Central memory CD8-positive, alpha-beta T cell (primary cell): ENCODE results near the gene SETD3.
"Not testable (repeated sequence)": the region's sequence is repeated elsewhere in the genome, so short reads cannot be mapped to it uniquely, and the experiment has no call there.

ENCODE experiments used
- ATAC-seq: fragments of 150-1000 bp; cut with Tn5 transposase; replicated peaks from 2 replicates; pipeline ENCODE4 v1.10.0; 2022; ENCODE audit warnings: mild to moderate bottlenecking, moderate FRiP score, moderate number of reproducible peaks; ENCODE audit not compliant: poor library complexity, severe bottlenecking; ENCODE audit errors: extremely low read depth
- DNase-seq, 2 donors: peaks; one replicate each; pipeline ENCODE4 v3.0.0; 2021; ENCODE audit warnings: low spot score in 2 of 2
- H3K27ac Mint-ChIP-seq: one replicate; pipeline ENCODE4 v1.8.0; 2022; ENCODE audit warnings: low read depth, mild to moderate bottlenecking, moderate library complexity, mixed read lengths
- H3K27me3 Mint-ChIP-seq: one replicate; pipeline ENCODE4 v1.8.0; 2022; ENCODE audit warnings: mixed read lengths
- H3K36me3 Mint-ChIP-seq: one replicate; pipeline ENCODE4 v1.8.0; 2022; ENCODE audit warnings: mild to moderate bottlenecking, moderate library complexity, mixed read lengths; ENCODE audit not compliant: insufficient read depth
- H3K4me1 Mint-ChIP-seq: one replicate; pipeline ENCODE4 v1.8.0; 2022; ENCODE audit warnings: mixed read lengths
- H3K4me3 Mint-ChIP-seq: one replicate; pipeline ENCODE4 v1.8.0; 2022; ENCODE audit warnings: mild to moderate bottlenecking, moderate library complexity, mixed read lengths
- H3K9me3 Mint-ChIP-seq: one replicate; pipeline ENCODE4 v1.8.0; 2022; ENCODE audit warnings: mixed read lengths

The SETD3 gene

GRCh38 chr14:99348816-99349614, 131.6 kb downstream of the SETD3 start:
- no peak for DNase-seq
- H3K27me3 Mint-ChIP-seq = peaks cover 26% of the 10 kb centered on the region
- no peaks in the 10 kb centered on the region for H3K9me3 Mint-ChIP-seq
- no peak overlapping the region for H3K27ac Mint-ChIP-seq
- ATAC-seq = no peak
- peaks cover 7% of the 10 kb centered on the region for H3K4me1 Mint-ChIP-seq
- no peak overlapping the region for H3K4me3 Mint-ChIP-seq
- peaks cover 2% of the 10 kb centered on the region for H3K36me3 Mint-ChIP-seq

DNA sequence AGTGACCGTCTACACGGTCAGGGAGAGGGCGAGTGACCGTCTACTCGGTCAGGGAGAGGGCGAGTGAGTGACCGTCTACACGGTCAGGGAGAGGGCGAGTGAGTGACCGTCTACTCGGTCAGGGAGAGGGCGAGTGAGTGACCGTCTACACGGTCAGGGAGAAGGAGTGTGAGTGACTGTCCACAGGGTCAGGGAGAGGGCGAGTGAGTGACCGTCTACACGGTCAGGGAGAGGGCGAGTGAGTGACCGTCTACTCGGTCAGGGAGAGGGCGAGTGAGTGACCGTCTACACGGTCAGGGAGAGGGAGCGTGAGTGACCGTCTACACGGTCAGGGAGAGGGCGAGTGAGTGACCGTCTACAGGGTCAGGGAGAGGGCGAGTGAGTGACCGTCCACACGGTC, 132.4 kb downstream of the SETD3 start:
- peaks cover 26% of the 10 kb centered on the region for H3K27me3 Mint-ChIP-seq
- DNase-seq, H3K9me3 Mint-ChIP-seq, H3K4me3 Mint-ChIP-seq, H3K27ac Mint-ChIP-seq, ATAC-seq, H3K4me1 Mint-ChIP-seq, H3K36me3 Mint-ChIP-seq: not testable (repeated sequence)
